Endothelial cell of umbilical vein (primary cell): ENCODE results near the gene COL7A1. TPM values are rescaled to one million over a fixed set of nuclear protein-coding genes. Genes with fewer than 3 reads are reported as not detected.

Experiments used
- BruUV-seq: library from RNA; stranded (reverse); fragments of 400-500 nt; replicated peaks from 2 replicates; lab custom pipeline; 2021; lab: Mats Ljungman, UMichigan
- CTCF ChIA-PET: fragments of 300-600, 350-600 bp; sonication (Branson Sonifier 250); formaldehyde crosslinking; loops from one replicate; lab custom pipeline; 2021; ENCODE audit warnings: antibody characterized with exemption, inconsistent platforms; lab: Charles Lee
- POLR2A ChIA-PET: fragments of 300-600, 350-600 bp; sonication (Branson Sonifier 250); formaldehyde crosslinking; loops from one replicate; lab custom pipeline; 2021; ENCODE audit warnings: antibody characterized with exemption, inconsistent platforms; lab: Charles Lee
- DNase-seq: peaks from one replicate; pipeline ENCODE4 v3.0.0-alpha.2; 2011; ENCODE audit warnings: low read depth, low spot score
- FAIRE-seq: peaks from 2 replicates; lab custom pipeline; 2011; peaks lifted over from hg19 to GRCh38; lab: Jason Lieb, UNC
- H2AFZ ChIP-seq: 2 replicates; pipeline ENCODE4 v1.6.0; 2012; ENCODE audit warnings: low read depth, low read length, control low read depth, inconsistent platforms
- H3K27ac ChIP-seq: 2 replicates; pipeline ENCODE4 v1.5.1; 2011; ENCODE audit warnings: low read depth, mild to moderate bottlenecking, control low read depth, low read length, moderate library complexity; ENCODE audit not compliant: insufficient read depth
- H3K27me3 ChIP-seq, 2 experiments: 2 replicates each; pipeline versions ENCODE4 v1.6.0 to v1.6.1; 2011; ENCODE audit warnings: low read length in 2 of 2, mixed read lengths in 1 of 2; ENCODE audit not compliant: control insufficient read depth in 2 of 2, insufficient read depth in 2 of 2
- H3K36me3 ChIP-seq, 2 experiments: 2 replicates in 1 of 2; 3 replicates in 1 of 2; pipeline ENCODE4 v1.5.1; 2011; ENCODE audit warnings: low read length in 2 of 2, mild to moderate bottlenecking in 1 of 2, moderate library complexity in 1 of 2; ENCODE audit not compliant: control insufficient read depth in 2 of 2, insufficient read depth in 2 of 2; ENCODE audit errors: extremely low read depth in 1 of 2
- H3K4me1 ChIP-seq: 3 replicates; pipeline ENCODE4 v1.5.1; 2011; ENCODE audit warnings: mild to moderate bottlenecking, low read length; ENCODE audit not compliant: control insufficient read depth, insufficient read depth; ENCODE audit errors: extremely low read depth
- H3K4me2 ChIP-seq: 2 replicates; pipeline ENCODE4 v1.6.1; 2011; ENCODE audit warnings: low read length, control low read depth, mixed read lengths; ENCODE audit not compliant: insufficient read depth
- H3K4me3 ChIP-seq, 3 experiments: fragments of 200-600 bp in 1 of 3; sonication (generic), shearing (Covaris generic) in 1 of 3; replicated peaks in 1 of 3; 2 replicates each; pipeline ENCODE4 v1.5.1; 2011 to 2016; ENCODE audit warnings: control low read depth in 3 of 3, low read length in 3 of 3, mild to moderate bottlenecking in 2 of 3, inconsistent platforms in 1 of 3, low read depth in 1 of 3, moderate library complexity in 1 of 3; ENCODE audit not compliant: insufficient read depth in 1 of 3
- H3K79me2 ChIP-seq: 2 replicates; pipeline ENCODE4 v1.6.0; 2012; ENCODE audit warnings: low read length, inconsistent platforms; ENCODE audit not compliant: control insufficient read depth, insufficient read depth
- H3K9ac ChIP-seq: replicated peaks from 2 replicates; pipeline ENCODE3; 2011; ENCODE audit warnings: low read length, control low read depth; ENCODE audit not compliant: insufficient read depth; ENCODE audit errors: extremely low read depth
- H3K9me1 ChIP-seq: replicated peaks from 3 replicates; pipeline ENCODE4 v1.6.0; 2011; ENCODE audit warnings: mild to moderate bottlenecking, low read length; ENCODE audit not compliant: control insufficient read depth, insufficient read depth; ENCODE audit errors: extremely low read depth
- H3K9me3 ChIP-seq: replicated peaks from 2 replicates; pipeline ENCODE4 v1.5.1; 2012; ENCODE audit warnings: low read length, inconsistent platforms; ENCODE audit not compliant: control insufficient read depth, insufficient read depth
- H4K20me1 ChIP-seq: replicated peaks from 2 replicates; pipeline ENCODE3; 2011; ENCODE audit warnings: mild to moderate bottlenecking, low read length; ENCODE audit not compliant: control insufficient read depth, insufficient read depth; ENCODE audit errors: extremely low read depth
- EZH2 ChIP-seq: IDR thresholded peaks from 2 replicates; pipeline ENCODE4 v1.6.1; 2012; ENCODE audit warnings: borderline replicate concordance, low read depth, mild to moderate bottlenecking, moderate library complexity, low read length, inconsistent platforms; ENCODE audit not compliant: severe bottlenecking
- FOS ChIP-seq: IDR thresholded peaks from 2 replicates; pipeline ENCODE4 v1.6.1; 2011; ENCODE audit warnings: mild to moderate bottlenecking, low read length, moderate library complexity, borderline replicate concordance; ENCODE audit not compliant: insufficient read depth
- GATA2 ChIP-seq: IDR thresholded peaks from 2 replicates; pipeline ENCODE4 v1.7.0; 2011; ENCODE audit warnings: low read depth, mild to moderate bottlenecking, moderate library complexity, mixed read lengths, low read length; ENCODE audit not compliant: insufficient read length, insufficient read depth
- JUN ChIP-seq: IDR thresholded peaks from 2 replicates; pipeline ENCODE4 v1.6.1; 2011; ENCODE audit warnings: borderline replicate concordance, low read depth; ENCODE audit not compliant: insufficient read length, insufficient read depth
- MYC ChIP-seq: IDR thresholded peaks from one replicate; pipeline ENCODE4 v1.6.1; 2011; ENCODE audit warnings: mild to moderate bottlenecking, low read depth, low read length
- POLR2A ChIP-seq: IDR thresholded peaks from 2 replicates; pipeline ENCODE4 v1.6.1; 2012; ENCODE audit warnings: low read depth, mild to moderate bottlenecking, control low read depth, low read length
- POLR2AphosphoS5 ChIP-seq: IDR thresholded peaks from 2 replicates; pipeline ENCODE4 v1.6.1; 2012; ENCODE audit warnings: low read depth, mild to moderate bottlenecking, control low read depth, low read length, moderate library complexity; ENCODE audit not compliant: insufficient read depth
- dilution Hi-C: fragments of 300-500 bp; cut with MboI; formaldehyde crosslinking; loops from one replicate; pipeline ENCODE4 v1.15.0; 2019; ENCODE audit warnings: low sequenced_read_pairs; ENCODE audit not compliant: extremely low pct_ligation_motif_present
- intact Hi-C: fragments of 100-400 bp; cut with micrococcal nuclease; formaldehyde crosslinking; loops from one replicate; pipeline ENCODE4 v1.10.0; 2022
- polyA plus RNA-seq, 4 experiments: library from polyadenylated mRNA; depleted of rRNA in 3 of 4; stranded (reverse) in 3 of 4; unstranded in 1 of 4; fragments of >200 nt; gene quantifications; 2 replicates each; pipeline versions ENCODE4 v1.2.1 to v1.2.3, GENCODE V29; 2011 to 2012; ENCODE audit warnings: missing spikeins in 1 of 4
- total RNA-seq: library from RNA; stranded (reverse); gene quantifications from 2 replicates; pipeline ENCODE4 v1.2.3, GENCODE V29; 2021
- TF ChIP-seq, protein P1 (sequence below), 2 donors: IDR thresholded peaks; 1 replicate in 1 of 2; 2 replicates in 1 of 2; pipeline ENCODE4 v1.5.1; 2011; ENCODE audit warnings: low read length in 2 of 2, mild to moderate bottlenecking in 2 of 2, moderate library complexity in 2 of 2, control low read depth in 1 of 2, inconsistent platforms in 1 of 2, low read depth in 1 of 2; ENCODE audit not compliant: insufficient read depth in 1 of 2; ENCODE audit errors: extremely low read depth in 1 of 2
- TF ChIP-seq, protein P2 (sequence below): IDR thresholded peaks from 2 replicates; pipeline ENCODE4 v1.6.1; 2011; ENCODE audit not compliant: insufficient read depth, insufficient read length

COL7A1 gene
- total and polyA plus RNA-seq, 2 donors (not counting 3 experiments of a cell fraction or from before 2014, with no cell fraction given) = 0.55 to 1.9 TPM

DNA sequence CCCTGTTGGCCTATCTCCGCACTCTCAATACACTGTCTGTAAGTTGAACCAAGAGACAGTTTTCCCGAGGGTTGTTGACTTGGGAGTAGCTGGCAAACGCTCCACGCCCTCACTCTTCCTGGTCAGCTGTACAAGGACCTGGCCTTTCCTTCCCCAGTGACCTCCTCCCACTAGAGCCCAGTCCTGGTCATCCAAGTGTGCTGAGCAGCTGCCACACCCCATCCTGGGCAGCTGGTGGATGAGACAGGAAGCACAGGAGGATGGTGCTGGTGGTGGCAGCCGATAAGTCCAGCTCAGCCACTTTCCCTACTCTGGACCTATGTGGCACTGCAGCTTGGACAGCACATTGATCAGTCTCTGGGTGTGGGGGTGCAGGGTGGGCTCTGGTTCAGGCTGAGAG, 58.3 kb downstream of the COL7A1 start:
- Histone ChIP-seq H2AFZ (no peak overlapping the region), H3K9ac (no peak overlapping the region), H3K27ac (no peak overlapping the region), H3K36me3 (no peaks in the 10 kb centered on the region), H3K79me2 (no peaks in the 10 kb centered on the region), H3K27me3 (no peaks in the 10 kb centered on the region), H3K9me1 (no peaks in the 10 kb centered on the region), H3K4me3 (no peak overlapping the region), H3K4me2 (no peak overlapping the region), H3K9me3 (no peaks in the 10 kb centered on the region), H3K4me1 (no peaks in the 10 kb centered on the region), H4K20me1 (no peaks in the 10 kb centered on the region)
- CTCF ChIA-PET = interaction anchor here (0.8 to 1.4 kb wide), 3 partner anchors 12 to 136 kb away, joined by 3 to 4 read pairs (median 3); partner anchors contain the start of gene SLC26A6
- dilution Hi-C loops (no loop called here), intact Hi-C loops (no loop called here)
- POLR2A ChIA-PET = no interaction called here
- TF ChIP-seq POLR2AphosphoS5 (no peak), GATA2 (no peak), MYC (no peak), EZH2 (no peak), POLR2A (no peak), FOS (no peak), JUN (no peak)
- TF ChIP-seq, protein P1, sequence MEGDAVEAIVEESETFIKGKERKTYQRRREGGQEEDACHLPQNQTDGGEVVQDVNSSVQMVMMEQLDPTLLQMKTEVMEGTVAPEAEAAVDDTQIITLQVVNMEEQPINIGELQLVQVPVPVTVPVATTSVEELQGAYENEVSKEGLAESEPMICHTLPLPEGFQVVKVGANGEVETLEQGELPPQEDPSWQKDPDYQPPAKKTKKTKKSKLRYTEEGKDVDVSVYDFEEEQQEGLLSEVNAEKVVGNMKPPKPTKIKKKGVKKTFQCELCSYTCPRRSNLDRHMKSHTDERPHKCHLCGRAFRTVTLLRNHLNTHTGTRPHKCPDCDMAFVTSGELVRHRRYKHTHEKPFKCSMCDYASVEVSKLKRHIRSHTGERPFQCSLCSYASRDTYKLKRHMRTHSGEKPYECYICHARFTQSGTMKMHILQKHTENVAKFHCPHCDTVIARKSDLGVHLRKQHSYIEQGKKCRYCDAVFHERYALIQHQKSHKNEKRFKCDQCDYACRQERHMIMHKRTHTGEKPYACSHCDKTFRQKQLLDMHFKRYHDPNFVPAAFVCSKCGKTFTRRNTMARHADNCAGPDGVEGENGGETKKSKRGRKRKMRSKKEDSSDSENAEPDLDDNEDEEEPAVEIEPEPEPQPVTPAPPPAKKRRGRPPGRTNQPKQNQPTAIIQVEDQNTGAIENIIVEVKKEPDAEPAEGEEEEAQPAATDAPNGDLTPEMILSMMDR (IDR thresholded peaks at IDR 0.05; ENCODE audit: extremely low read depth in 1 of 2, insufficient read depth in 1 of 2, low read depth in 1 of 2, low read length in 2 of 2) = no peak
- TF ChIP-seq, protein P2, sequence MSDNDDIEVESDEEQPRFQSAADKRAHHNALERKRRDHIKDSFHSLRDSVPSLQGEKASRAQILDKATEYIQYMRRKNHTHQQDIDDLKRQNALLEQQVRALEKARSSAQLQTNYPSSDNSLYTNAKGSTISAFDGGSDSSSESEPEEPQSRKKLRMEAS = no peak
- FAIRE-seq = no peak
- no peak for DNase-seq
- BruUV-seq = no TSS peak
